Trophoblast cell (in vitro differentiated cells and primary cell): ENCODE data around the gene TPRX2.
"Not testable (repeated sequence)": the region's sequence is repeated elsewhere in the genome, so short reads cannot be mapped to it uniquely, and the experiment has no call there.

ENCODE experiments used
- DNase-seq, 2 donors: peaks; one replicate each; pipeline ENCODE4 v3.0.0-alpha.2; 2016
- H2AFZ ChIP-seq: 2 replicates; pipeline ENCODE4 v1.6.1; 2013; ENCODE audit warnings: low read length, moderate library complexity, mild to moderate bottlenecking; ENCODE audit not compliant: insufficient read depth, poor library complexity
- H2AK5ac ChIP-seq: 2 replicates; pipeline ENCODE4 v1.6.1; 2013; ENCODE audit warnings: mild to moderate bottlenecking, low read length
- H2BK120ac ChIP-seq: 2 replicates; pipeline ENCODE4 v1.6.1; 2013; ENCODE audit warnings: low read length, mild to moderate bottlenecking, moderate library complexity; ENCODE audit not compliant: insufficient read depth, poor library complexity
- H2BK12ac ChIP-seq: 2 replicates; pipeline ENCODE4 v1.6.1; 2013; ENCODE audit warnings: mild to moderate bottlenecking, low read length, moderate library complexity
- H2BK5ac ChIP-seq: 2 replicates; pipeline ENCODE4 v1.6.1; 2013; ENCODE audit warnings: low read length, low read depth, moderate library complexity, mild to moderate bottlenecking; ENCODE audit not compliant: poor library complexity
- H3K14ac ChIP-seq: 2 replicates; pipeline ENCODE4 v1.6.1; 2013; ENCODE audit warnings: mild to moderate bottlenecking, low read length
- H3K18ac ChIP-seq: 2 replicates; pipeline ENCODE4 v1.6.1; 2013; ENCODE audit warnings: mild to moderate bottlenecking, low read length
- H3K23ac ChIP-seq: 2 replicates; pipeline ENCODE4 v1.6.1; 2013; ENCODE audit warnings: low read length
- H3K27ac ChIP-seq: 2 replicates; pipeline ENCODE4 v1.5.1; 2013; ENCODE audit warnings: low read depth, mild to moderate bottlenecking, inconsistent platforms, low read length, moderate library complexity
- H3K27me3 ChIP-seq: 2 replicates; pipeline ENCODE4 v1.6.1; 2013; ENCODE audit warnings: inconsistent platforms, mild to moderate bottlenecking, low read length, moderate library complexity; ENCODE audit not compliant: insufficient read depth
- H3K36me3 ChIP-seq, 2 experiments: 1 replicate in 1 of 2; 2 replicates in 1 of 2; pipeline ENCODE4 v1.6.1; 2013; ENCODE audit warnings: low read length in 2 of 2, mild to moderate bottlenecking in 2 of 2, moderate library complexity in 1 of 2; ENCODE audit not compliant: insufficient read depth in 2 of 2, control insufficient read depth in 1 of 2
- H3K4ac ChIP-seq: 2 replicates; pipeline ENCODE4 v1.6.1; 2013; ENCODE audit warnings: low read depth, mild to moderate bottlenecking, low read length, moderate library complexity
- H3K4me1 ChIP-seq, 2 experiments: 1 replicate in 1 of 2; 2 replicates in 1 of 2; pipeline ENCODE4 v1.6.1; 2013; ENCODE audit warnings: low read length in 2 of 2, mild to moderate bottlenecking in 2 of 2, moderate library complexity in 1 of 2; ENCODE audit not compliant: insufficient read depth in 2 of 2, control insufficient read depth in 1 of 2
- H3K4me2 ChIP-seq: 2 replicates; pipeline ENCODE4 v1.6.1; 2013; ENCODE audit warnings: inconsistent platforms, mild to moderate bottlenecking, low read length, moderate library complexity
- H3K4me3 ChIP-seq: 2 replicates; pipeline ENCODE4 v1.5.1; 2013; ENCODE audit warnings: mild to moderate bottlenecking, low read depth, low read length, inconsistent platforms
- H3K79me1 ChIP-seq: one replicate; pipeline ENCODE4 v1.6.1; 2013; ENCODE audit warnings: low read length
- H3K79me2 ChIP-seq: 2 replicates; pipeline ENCODE4 v1.6.1; 2013; ENCODE audit warnings: low read length, mild to moderate bottlenecking; ENCODE audit not compliant: control insufficient read depth, insufficient read depth, poor library complexity
- H3K9ac ChIP-seq: 2 replicates; pipeline ENCODE4 v1.6.1; 2013; ENCODE audit warnings: mild to moderate bottlenecking, low read length
- H3K9me3 ChIP-seq: 2 replicates; pipeline ENCODE4 v1.6.1; 2013; ENCODE audit warnings: low read depth, mild to moderate bottlenecking, control low read depth, inconsistent platforms, low read length; ENCODE audit not compliant: insufficient read depth
- H4K12ac ChIP-seq: 2 replicates; pipeline ENCODE4 v1.6.1; 2013; ENCODE audit warnings: low read depth, mild to moderate bottlenecking, low read length, moderate library complexity
- H4K8ac ChIP-seq: 2 replicates; pipeline ENCODE4 v1.6.1; 2013; ENCODE audit warnings: low read depth, mild to moderate bottlenecking, low read length, moderate library complexity
- H4K91ac ChIP-seq: one replicate; pipeline ENCODE4 v1.6.1; 2013; ENCODE audit warnings: low read depth, mild to moderate bottlenecking, low read length, moderate library complexity
- WGBS: extraction: QIAGEN DNeasy Blood & Tissue Kit; methylation state at CpG from one replicate; pipeline ENCODE4 v1.1.7; 2013; ENCODE audit warnings: missing lambda C conversion rate; ENCODE audit not compliant: insufficient read length, insufficient coverage; ENCODE audit errors: extremely low coverage; 5-methylcytosine and 5-hydroxymethylcytosine counted together

TPRX2 gene

DNA sequence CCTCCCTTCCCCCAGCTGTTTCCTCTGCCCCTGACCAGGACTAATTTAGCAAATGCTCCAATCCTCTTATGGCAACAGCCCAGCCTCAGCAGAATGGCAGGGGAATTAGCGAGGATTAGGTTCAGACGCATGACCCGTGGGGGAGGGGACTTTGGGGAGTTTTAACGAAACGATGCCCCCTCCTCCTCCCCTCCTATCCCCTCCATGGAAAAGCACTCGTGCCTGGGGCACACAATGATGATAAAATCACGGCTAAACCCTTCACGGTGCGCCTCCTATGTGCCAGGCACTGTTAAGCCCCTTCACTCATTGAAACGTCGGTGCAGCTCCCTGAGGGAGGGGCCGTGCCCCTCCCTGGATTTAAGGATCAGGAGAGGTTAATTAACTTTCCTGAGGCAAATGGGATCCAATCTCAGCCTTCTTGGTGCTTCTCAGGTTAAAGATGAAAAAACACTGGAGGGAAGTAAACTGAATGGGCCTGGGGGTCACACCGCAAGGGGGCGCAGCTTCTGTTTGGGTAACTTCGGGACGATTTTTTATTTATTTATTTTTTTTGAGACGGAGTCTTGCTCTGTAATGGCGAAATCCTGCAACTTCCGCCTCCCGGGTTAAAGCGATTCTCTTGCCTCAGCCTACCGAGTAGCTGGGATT is 10.1 kb upstream of the TPRX2 start:
- no CpG with 5 or more reads among the region's 22 CpGs for WGBS
- H3K27me3 ChIP-seq, result no peaks in the 10 kb centered on the region

GRCh38 chr19:47853003-47853402 is 6.0 kb upstream of the TPRX2 start:
- Histone ChIP-seq H4K91ac (no peak overlapping the region), H3K79me2 (no peaks in the 10 kb centered on the region), H3K4me2 (no peak overlapping the region), H3K27me3 (no peaks in the 10 kb centered on the region), H3K9me3 (no peaks in the 10 kb centered on the region), H3K23ac (no peak overlapping the region), H3K4ac (no peak overlapping the region), H2AFZ (no peak overlapping the region), H3K14ac (no peak overlapping the region), H3K4me1 (peaks cover 7% of the 10 kb centered on the region in 2 experiments), H3K27ac (no peak overlapping the region), H2BK5ac (no peak overlapping the region), H2AK5ac (no peak overlapping the region), H3K18ac (no peak overlapping the region), H3K4me3 (no peak overlapping the region), H2BK12ac (no peak overlapping the region), H3K36me3 (no peaks in the 10 kb centered on the region), H4K8ac (no peak overlapping the region), H3K79me1 (peaks cover 1% of the 10 kb centered on the region), H2BK120ac (no peak overlapping the region), H4K12ac (no peak overlapping the region), H3K9ac (no peak overlapping the region)
- no peak for DNase-seq
- no CpG with 5 or more reads among the region's 5 CpGs for WGBS

More for the DNA sequence above, 10.1 kb upstream of the TPRX2 start:
- peak overlapping the region; percentile 54 for H3K4me2 ChIP-seq
- H3K79me2 ChIP-seq, result no peaks in the 10 kb centered on the region
- no peak overlapping the region for H2BK12ac ChIP-seq
- no peak overlapping the region for H3K18ac ChIP-seq
- H2BK120ac ChIP-seq, result no peak overlapping the region
- H2AK5ac ChIP-seq, result no peak overlapping the region
- H4K12ac ChIP-seq, result no peak overlapping the region
- peaks cover under 1% of the 10 kb centered on the region for H3K79me1 ChIP-seq
- no peaks in the 10 kb centered on the region for H3K36me3 ChIP-seq
- no peak overlapping the region for H4K91ac ChIP-seq
- peaks cover 7% of the 10 kb centered on the region in 2 experiments for H3K4me1 ChIP-seq
- H4K8ac ChIP-seq, result peak overlapping the region; percentile 62
- H3K9ac ChIP-seq, result no peak overlapping the region
- peak in 1 of 2 donors; percentile 22 for DNase-seq
- peak overlapping the region; percentile 18 for H3K4me3 ChIP-seq
- no peaks in the 10 kb centered on the region for H3K9me3 ChIP-seq
- no peak overlapping the region for H3K14ac ChIP-seq
- H3K27ac ChIP-seq, result no peak overlapping the region
- H3K4ac ChIP-seq, result no peak overlapping the region
- H3K23ac ChIP-seq, result no peak overlapping the region
- peak overlapping the region; percentile 4 for H2AFZ ChIP-seq
- no peak overlapping the region for H2BK5ac ChIP-seq

- no peak overlapping the region for H2BK120ac ChIP-seq
- H3K4me2 ChIP-seq, result no peak overlapping the region
- H3K36me3 ChIP-seq, result no peaks in the 10 kb centered on the region
- H2BK5ac ChIP-seq, result no peak overlapping the region
- DNase-seq, result no peak
- peaks cover 2 to 8% of the 10 kb centered on the region in 2 experiments for H3K4me1 ChIP-seq
- WGBS, result no CpG with 5 or more reads among the region's 4 CpGs
- no peak overlapping the region for H3K23ac ChIP-seq
- no peak overlapping the region for H4K12ac ChIP-seq
- no peaks in the 10 kb centered on the region for H3K27me3 ChIP-seq
- H4K8ac ChIP-seq, result no peak overlapping the region
- H3K4me3 ChIP-seq, result no peak overlapping the region
- H2AK5ac ChIP-seq, result no peak overlapping the region
- no peak overlapping the region for H4K91ac ChIP-seq
- H2BK12ac ChIP-seq, result no peak overlapping the region
- peaks cover 1% of the 10 kb centered on the region for H3K9me3 ChIP-seq
- H3K4ac ChIP-seq, result no peak overlapping the region
- no peak overlapping the region for H2AFZ ChIP-seq
- no peak overlapping the region for H3K27ac ChIP-seq
- no peaks in the 10 kb centered on the region for H3K79me2 ChIP-seq
- peaks cover 1% of the 10 kb centered on the region for H3K79me1 ChIP-seq
- H3K14ac ChIP-seq, result no peak overlapping the region
- H3K9ac ChIP-seq, result no peak overlapping the region
- no peak overlapping the region for H3K18ac ChIP-seq
Measured at GRCh38 chr19:47854459-47854858, 4.6 kb upstream of the TPRX2 start.

GRCh38 chr19:47858231-47858630 is 804 bp upstream of the TPRX2 start:
- H2BK12ac ChIP-seq, H4K91ac ChIP-seq, H2AFZ ChIP-seq, H3K23ac ChIP-seq, H3K27ac ChIP-seq, H3K36me3 ChIP-seq, H3K79me1 ChIP-seq, H4K8ac ChIP-seq, H3K4me1 ChIP-seq, H2BK120ac ChIP-seq, H3K4me2 ChIP-seq, H3K14ac ChIP-seq, H3K79me2 ChIP-seq, H2BK5ac ChIP-seq, H3K4me3 ChIP-seq, H2AK5ac ChIP-seq, H3K18ac ChIP-seq, H3K27me3 ChIP-seq, H3K9me3 ChIP-seq, H3K4ac ChIP-seq, H3K9ac ChIP-seq, H4K12ac ChIP-seq: not testable (repeated sequence)
- DNase-seq, result peak; percentile 75 to 78
- no CpG with 5 or more reads among the region's 9 CpGs for WGBS
